GM10266 (cell line): Measurements from ENCODE around the gene NT5C3A.
"Not testable (repeated sequence)": the region's sequence is repeated elsewhere in the genome, so short reads cannot be mapped to it uniquely, and the experiment has no call there.

Source experiments
- DNase-seq: peaks from one replicate; pipeline ENCODE4 v3.0.0; 2012; ENCODE audit errors: extremely low spot score
- TF ChIP-seq, protein P1 (sequence below): IDR thresholded peaks from 2 replicates; pipeline ENCODE4 v1.5.1; 2012; ENCODE audit warnings: mild to moderate bottlenecking, low read depth; ENCODE audit not compliant: control insufficient read depth, insufficient read depth; ENCODE audit errors: missing control alignments

The NT5C3A gene

DNA sequence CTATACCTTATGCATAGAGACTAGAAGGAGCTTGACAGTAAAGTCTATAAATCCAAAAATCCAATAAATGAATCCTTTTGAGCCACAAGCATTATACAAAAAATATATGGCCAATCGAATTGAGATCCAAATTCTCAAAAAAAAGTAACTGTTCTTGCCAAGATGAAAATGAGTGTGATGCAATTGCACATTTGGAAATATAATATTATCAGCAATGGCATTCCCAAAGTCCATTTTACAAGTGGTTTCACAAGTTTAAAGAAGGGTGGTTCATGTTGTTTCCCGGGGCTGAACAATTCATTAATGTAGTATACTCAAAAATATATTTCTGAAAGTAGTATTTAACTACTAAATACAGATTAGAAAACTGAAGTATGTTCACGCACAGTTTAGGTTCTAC, 39.3 kb upstream of the NT5C3A start:
- TF ChIP-seq, protein P1, sequence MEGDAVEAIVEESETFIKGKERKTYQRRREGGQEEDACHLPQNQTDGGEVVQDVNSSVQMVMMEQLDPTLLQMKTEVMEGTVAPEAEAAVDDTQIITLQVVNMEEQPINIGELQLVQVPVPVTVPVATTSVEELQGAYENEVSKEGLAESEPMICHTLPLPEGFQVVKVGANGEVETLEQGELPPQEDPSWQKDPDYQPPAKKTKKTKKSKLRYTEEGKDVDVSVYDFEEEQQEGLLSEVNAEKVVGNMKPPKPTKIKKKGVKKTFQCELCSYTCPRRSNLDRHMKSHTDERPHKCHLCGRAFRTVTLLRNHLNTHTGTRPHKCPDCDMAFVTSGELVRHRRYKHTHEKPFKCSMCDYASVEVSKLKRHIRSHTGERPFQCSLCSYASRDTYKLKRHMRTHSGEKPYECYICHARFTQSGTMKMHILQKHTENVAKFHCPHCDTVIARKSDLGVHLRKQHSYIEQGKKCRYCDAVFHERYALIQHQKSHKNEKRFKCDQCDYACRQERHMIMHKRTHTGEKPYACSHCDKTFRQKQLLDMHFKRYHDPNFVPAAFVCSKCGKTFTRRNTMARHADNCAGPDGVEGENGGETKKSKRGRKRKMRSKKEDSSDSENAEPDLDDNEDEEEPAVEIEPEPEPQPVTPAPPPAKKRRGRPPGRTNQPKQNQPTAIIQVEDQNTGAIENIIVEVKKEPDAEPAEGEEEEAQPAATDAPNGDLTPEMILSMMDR: no peak
- no peak for DNase-seq

DNA sequence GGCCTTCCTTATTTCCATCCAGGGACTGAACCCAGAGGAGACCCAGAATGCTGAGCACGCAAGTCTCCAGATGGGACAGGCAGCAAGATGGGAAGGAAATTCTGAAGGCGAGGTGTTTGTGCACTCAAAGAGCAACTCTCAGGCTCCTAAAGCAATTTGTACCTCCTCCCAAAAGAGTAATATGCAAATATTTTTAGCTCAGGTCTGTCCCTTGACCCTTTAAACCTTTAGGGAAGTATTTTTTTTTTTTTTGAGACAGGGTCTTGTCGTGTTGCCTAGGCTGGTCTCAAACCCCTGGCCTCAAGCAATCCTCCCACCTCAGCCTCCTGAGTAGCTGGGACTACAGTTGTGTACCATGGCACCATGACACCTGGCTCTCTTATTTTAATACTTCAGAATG, 38.2 kb upstream of the NT5C3A start:
- DNase-seq: no peak
- TF ChIP-seq, protein P1: no peak

DNA sequence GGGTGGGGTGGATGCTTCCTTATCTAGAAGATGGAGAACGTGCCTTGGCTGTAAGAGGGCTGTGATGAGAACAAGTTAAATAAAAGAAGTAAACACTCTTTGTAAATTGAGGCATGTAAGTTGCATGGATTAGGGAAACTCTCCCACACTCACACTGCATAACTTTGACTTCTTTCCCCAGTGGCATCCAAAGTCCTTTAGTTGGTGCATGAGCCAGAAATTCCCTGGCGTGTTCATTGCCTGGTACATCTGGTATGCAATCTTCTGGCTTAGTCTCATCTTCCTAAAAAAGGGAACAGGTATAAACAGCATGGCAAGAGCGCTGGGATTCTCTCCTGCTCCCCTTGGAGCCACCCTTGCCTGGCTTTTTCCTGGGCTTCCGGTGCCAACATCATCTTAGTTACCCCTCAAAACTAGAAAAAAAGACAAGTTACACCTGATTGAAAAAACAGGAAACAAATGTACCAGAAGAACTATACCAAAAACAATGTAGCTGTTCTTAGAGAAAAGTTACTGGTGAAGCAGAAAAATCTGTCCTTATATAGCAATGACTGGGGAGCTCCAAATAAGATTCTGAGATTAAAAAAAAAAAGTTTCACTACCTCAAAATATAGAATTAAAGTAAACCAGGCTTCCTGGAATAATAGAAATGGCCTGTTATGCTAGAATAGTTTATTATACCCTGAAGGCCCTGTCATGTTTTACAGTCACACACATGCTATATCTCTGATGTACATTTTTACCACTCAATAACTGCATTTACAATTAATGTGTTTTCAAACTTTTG, 36.8 kb upstream of the NT5C3A start:
- TF ChIP-seq, protein P1: no peak

GRCh38 chr7:33094745-33095275, 32.2 kb upstream of the NT5C3A start:
- not testable (repeated sequence) for DNase-seq

More for the DNA sequence above, 36.8 kb upstream of the NT5C3A start:
- no peak for DNase-seq

GRCh38 chr7:33093266-33093665, 30.7 kb upstream of the NT5C3A start:
- DNase-seq: no peak
- TF ChIP-seq, protein P1: no peak

DNA sequence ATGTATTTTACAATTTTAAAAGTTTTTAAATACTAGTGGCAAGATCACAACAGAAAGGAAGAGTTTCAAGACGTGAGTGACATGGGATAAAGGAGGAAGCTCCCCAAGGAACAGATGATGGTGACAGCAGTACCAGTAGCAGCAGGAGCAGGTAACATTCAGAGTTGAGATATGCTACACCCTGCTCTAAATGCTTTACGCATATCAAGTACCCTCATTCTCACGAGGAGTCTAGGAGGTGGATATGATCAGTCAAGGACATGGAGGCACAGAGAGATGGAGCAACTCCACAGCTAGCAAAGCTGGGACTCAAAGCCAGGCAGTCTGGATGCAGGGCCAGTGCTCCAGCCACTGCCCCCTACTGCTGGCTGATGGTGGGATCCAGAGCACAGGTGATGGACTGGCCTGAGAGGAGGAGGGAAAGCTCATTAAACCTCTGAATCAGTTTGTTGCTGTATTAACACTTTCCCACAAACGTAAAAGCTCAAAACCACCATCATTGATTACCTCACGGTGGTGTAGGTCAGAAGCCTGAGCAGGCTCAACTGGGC, 29.1 kb upstream of the NT5C3A start:
- TF ChIP-seq, protein P1: no peak
- no peak for DNase-seq

DNA sequence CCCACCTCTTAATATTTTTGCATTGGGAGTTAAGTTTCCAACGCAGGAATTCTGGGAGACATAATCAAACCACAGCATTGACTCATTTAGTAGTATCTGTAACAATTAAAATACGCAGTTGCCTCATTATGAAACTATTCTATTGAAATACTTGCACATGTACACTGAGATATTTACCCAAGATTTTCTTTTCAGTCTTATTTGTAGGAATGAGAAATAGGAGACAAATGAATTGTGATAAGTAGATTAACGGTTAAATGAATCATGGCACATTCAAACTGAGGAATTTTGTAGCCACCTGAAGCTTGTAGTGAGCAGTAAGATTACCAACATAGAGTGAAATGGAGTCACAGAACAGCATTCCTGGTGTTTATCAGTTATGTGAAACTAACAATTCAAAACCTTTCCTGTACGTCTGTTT, 28.5 kb upstream of the NT5C3A start:
- no peak for DNase-seq
- TF ChIP-seq, protein P1: no peak
